SK-N-SH treated with all-trans-retinoic acid at 6 μM for 48 hours (cell line): Measurements from ENCODE around the gene MS4A10.

Experiments
- RARB ChIP-seq: fragments of 250-450 bp; sonication (Bioruptor Pico); IDR thresholded peaks from 2 replicates; pipeline ENCODE4 v1.8.0; 2021; ENCODE audit warnings: mild to moderate bottlenecking, moderate library complexity
- ZFP3 ChIP-seq: fragments of 250-450 bp; sonication (Bioruptor Pico); IDR thresholded peaks from 2 replicates; pipeline ENCODE4 v1.5.0; 2020; ENCODE audit warnings: mild to moderate bottlenecking, moderate library complexity

DNA sequence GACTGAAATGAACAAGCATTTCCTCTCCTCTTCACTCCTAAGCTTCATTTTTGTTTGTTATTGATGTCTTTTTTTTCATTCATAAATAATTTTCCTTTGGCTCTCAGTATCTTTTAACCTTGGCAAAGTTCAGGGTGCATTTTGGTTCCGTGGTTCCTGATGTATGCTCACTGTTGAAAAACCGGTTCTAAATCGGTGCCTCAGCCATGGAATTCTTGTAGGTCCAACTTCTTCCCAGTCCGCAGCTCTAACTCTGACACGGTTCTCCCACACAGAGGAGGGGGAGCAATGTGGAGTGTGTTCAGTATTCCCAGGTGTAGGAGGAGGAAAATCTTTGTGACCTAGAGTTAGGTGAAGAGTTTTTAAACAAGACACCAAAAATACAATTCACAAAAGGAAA is 41.0 kb upstream of the MS4A10 start:
- TF ChIP-seq ZFP3 (CRISPR knock-in tag): no peak
- no peak for TF ChIP-seq RARB
